Neutrophil (primary cell): ENCODE measurements around the gene ADRA2B.

ENCODE experiments used
- H3K27ac ChIP-seq: fragments of 200-600 bp; sonication (generic); 2 replicates; pipeline ENCODE4 v1.5.1; 2016; ENCODE audit warnings: mild to moderate bottlenecking, moderate library complexity
- H3K27me3 ChIP-seq: fragments of 200-600 bp; sonication (generic); 2 replicates; pipeline ENCODE4 v1.6.0; 2016; ENCODE audit warnings: mild to moderate bottlenecking
- H3K36me3 ChIP-seq: fragments of 200-600 bp; sonication (generic); 2 replicates; pipeline ENCODE4 v1.5.1; 2017
- H3K4me1 ChIP-seq, 2 experiments: fragments of 200-600 bp in 1 of 2; sonication (generic) in 1 of 2; 1 replicate in 1 of 2; 2 replicates in 1 of 2; pipeline versions ENCODE4 v1.5.1 to v1.6.1; 2013 to 2016; ENCODE audit warnings: low read depth in 1 of 2, low read length in 1 of 2, mild to moderate bottlenecking in 1 of 2, moderate library complexity in 1 of 2; ENCODE audit not compliant: control insufficient read depth in 1 of 2, insufficient read depth in 1 of 2
- H3K4me3 ChIP-seq, 2 experiments: fragments of 200-600 bp in 1 of 2; sonication (generic) in 1 of 2; 1 replicate in 1 of 2; 2 replicates in 1 of 2; pipeline ENCODE4 v1.5.1; 2013 to 2016; ENCODE audit warnings: low read depth in 1 of 2, low read length in 1 of 2, mild to moderate bottlenecking in 1 of 2, moderate library complexity in 1 of 2
- H3K9me3 ChIP-seq: fragments of 200-600 bp; sonication (generic); 2 replicates; pipeline ENCODE4 v1.5.1; 2016
- CTCF ChIP-seq: fragments of 200-600 bp; sonication (generic); IDR thresholded peaks from 2 replicates; pipeline ENCODE4 v1.5.1; 2016; ENCODE audit warnings: antibody characterized with exemption

The ADRA2B gene

GRCh38 chr2:96098900-96099590 is 17.3 kb downstream of the ADRA2B start:
- no peaks in the 10 kb centered on the region for H3K27me3 ChIP-seq
- H3K27ac ChIP-seq = no peak overlapping the region
- no peak overlapping the region for H3K4me3 ChIP-seq
- H3K9me3 ChIP-seq = no peaks in the 10 kb centered on the region
- H3K4me1 ChIP-seq = no peaks in the 10 kb centered on the region
- TF ChIP-seq CTCF = no peak
- H3K36me3 ChIP-seq = no peaks in the 10 kb centered on the region

GRCh38 chr2:96097951-96098823 is 18.2 kb downstream of the ADRA2B start:
- Histone ChIP-seq H3K4me3 (no peak overlapping the region), H3K27ac (no peak overlapping the region), H3K36me3 (no peaks in the 10 kb centered on the region), H3K27me3 (no peaks in the 10 kb centered on the region), H3K9me3 (no peaks in the 10 kb centered on the region), H3K4me1 (peaks cover 0 to under 1% of the 10 kb centered on the region in 2 experiments)
- TF ChIP-seq CTCF = no peak

DNA sequence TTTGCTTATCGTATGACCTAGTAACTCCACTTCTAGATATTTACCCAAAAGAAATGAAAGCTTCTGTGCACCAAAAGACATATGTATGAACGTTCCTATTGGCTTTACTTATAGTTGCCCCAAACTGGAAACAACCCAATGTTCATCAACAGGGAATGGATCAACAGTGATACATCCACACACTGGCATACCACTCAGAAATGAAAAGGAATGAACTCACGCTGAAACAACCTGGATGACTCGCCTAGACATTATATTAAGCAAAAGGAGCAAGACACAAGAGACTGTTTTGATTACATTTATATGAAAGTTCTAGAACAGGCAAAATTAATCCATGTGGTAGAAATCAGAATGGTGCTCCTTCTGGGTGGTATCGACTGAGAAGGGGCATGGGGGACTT is 18.9 kb downstream of the ADRA2B start:
- Histone ChIP-seq H3K36me3 (no peaks in the 10 kb centered on the region), H3K27me3 (no peaks in the 10 kb centered on the region)
- TF ChIP-seq CTCF = no peak

GRCh38 chr2:96095116-96095636 is 21.2 kb downstream of the ADRA2B start:
- no peak overlapping the region for H3K4me3 ChIP-seq
- no peaks in the 10 kb centered on the region for H3K36me3 ChIP-seq
- no peaks in the 10 kb centered on the region for H3K27me3 ChIP-seq
- no peak for TF ChIP-seq CTCF
- H3K4me1 ChIP-seq = peaks cover 9 to 10% of the 10 kb centered on the region in 2 experiments
- no peaks in the 10 kb centered on the region for H3K9me3 ChIP-seq
- no peak overlapping the region for H3K27ac ChIP-seq

More for the DNA sequence above, 18.9 kb downstream of the ADRA2B start:
- no peak overlapping the region for H3K4me3 ChIP-seq
- peaks cover 7 to 8% of the 10 kb centered on the region in 2 experiments for H3K4me1 ChIP-seq
- no peaks in the 10 kb centered on the region for H3K9me3 ChIP-seq
- H3K27ac ChIP-seq = no peak overlapping the region

DNA sequence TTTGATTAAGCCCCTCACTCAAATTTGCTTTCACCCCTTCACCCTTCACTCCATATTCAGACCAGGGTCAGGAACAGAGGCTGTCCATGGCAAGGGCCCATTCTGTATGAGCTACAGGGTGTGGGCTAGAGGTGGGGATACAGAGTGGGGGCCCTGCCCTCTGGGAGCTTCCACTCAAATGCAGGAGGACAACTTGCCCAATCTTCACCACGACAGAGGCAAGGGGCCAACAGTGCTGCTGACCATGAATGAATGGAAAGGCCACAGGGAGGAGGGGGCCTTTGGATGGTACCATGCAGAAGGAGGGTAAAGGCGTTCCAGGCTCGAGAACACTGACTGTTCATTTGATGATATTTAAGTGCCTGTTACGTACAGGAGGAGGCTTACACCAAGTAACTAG is 22.8 kb downstream of the ADRA2B start:
- Histone ChIP-seq H3K4me3 (no peak overlapping the region), H3K4me1 (peaks cover 9 to 10% of the 10 kb centered on the region in 2 experiments), H3K9me3 (no peaks in the 10 kb centered on the region), H3K27me3 (no peaks in the 10 kb centered on the region), H3K36me3 (no peaks in the 10 kb centered on the region), H3K27ac (no peak overlapping the region)
- no peak for TF ChIP-seq CTCF
